GM23338 (cell line): Measurements from ENCODE around the gene CTCFL.

Source experiments
- CREB1 ChIP-seq: fragments of 250-450 bp; sonication (Bioruptor Pico); IDR thresholded peaks from 2 replicates; pipeline ENCODE4 v1.5.0; 2020; ENCODE audit warnings: low read depth, mild to moderate bottlenecking, moderate library complexity
- EZH2 ChIP-seq: fragments of 200-600 bp; sonication (generic); IDR thresholded peaks from one replicate; pipeline ENCODE4 v1.8.0; 2017; ENCODE audit warnings: antibody characterized with exemption, mild to moderate bottlenecking, low read depth; ENCODE audit not compliant: unreplicated experiment
- EZH2phosphoT487 ChIP-seq: fragments of 200-600 bp; sonication (generic); IDR thresholded peaks from one replicate; pipeline ENCODE4 v1.8.1; 2018; ENCODE audit warnings: antibody characterized with exemption; ENCODE audit not compliant: unreplicated experiment
- JUNB ChIP-seq: IDR thresholded peaks from one replicate; pipeline ENCODE4 v1.6.1; 2016; ENCODE audit warnings: antibody characterized with exemption; ENCODE audit not compliant: unreplicated experiment
- NANOG ChIP-seq: IDR thresholded peaks from 2 replicates; pipeline ENCODE4 v1.6.1; 2016; ENCODE audit warnings: antibody characterized with exemption, borderline replicate concordance
- POLR2AphosphoS5 ChIP-seq: IDR thresholded peaks from 2 replicates; pipeline ENCODE4 v1.6.1; 2016; ENCODE audit warnings: antibody characterized with exemption, low read depth
- STAT1 ChIP-seq: IDR thresholded peaks from one replicate; pipeline ENCODE4 v1.6.1; 2016; ENCODE audit warnings: antibody characterized with exemption; ENCODE audit not compliant: unreplicated experiment
- ZNF114 ChIP-seq: fragments of 250-450 bp; sonication (Bioruptor Pico); IDR thresholded peaks from 2 replicates; pipeline ENCODE4 v1.5.0; 2020; ENCODE audit warnings: mild to moderate bottlenecking, moderate library complexity
- ZNF331 ChIP-seq: fragments of 250-450 bp; sonication (Bioruptor Pico); IDR thresholded peaks from 2 replicates; pipeline ENCODE4 v1.5.0; 2020; ENCODE audit warnings: low read depth, mild to moderate bottlenecking, moderate library complexity
- TF ChIP-seq, protein P1 (sequence below), 2 experiments: fragments of 200-600 bp in 1 of 2; sonication (generic) in 1 of 2; conservative IDR thresholded peaks; 2 replicates each; pipeline versions ENCODE4 v1.5.1 to v1.6.1; 2016 to 2017; ENCODE audit warnings: antibody characterized with exemption in 2 of 2, low read depth in 2 of 2, mild to moderate bottlenecking in 2 of 2, moderate library complexity in 1 of 2
- TF ChIP-seq, protein P2 (sequence below): IDR thresholded peaks from one replicate; pipeline ENCODE4 v1.6.1; 2018; ENCODE audit warnings: antibody characterized with exemption; ENCODE audit not compliant: unreplicated experiment
- TF ChIP-seq, protein P3 (sequence below): fragments of 250-450 bp; sonication (Bioruptor Pico); IDR thresholded peaks from 2 replicates; pipeline ENCODE4 v1.5.0; 2020; ENCODE audit warnings: mild to moderate bottlenecking, moderate library complexity

DNA sequence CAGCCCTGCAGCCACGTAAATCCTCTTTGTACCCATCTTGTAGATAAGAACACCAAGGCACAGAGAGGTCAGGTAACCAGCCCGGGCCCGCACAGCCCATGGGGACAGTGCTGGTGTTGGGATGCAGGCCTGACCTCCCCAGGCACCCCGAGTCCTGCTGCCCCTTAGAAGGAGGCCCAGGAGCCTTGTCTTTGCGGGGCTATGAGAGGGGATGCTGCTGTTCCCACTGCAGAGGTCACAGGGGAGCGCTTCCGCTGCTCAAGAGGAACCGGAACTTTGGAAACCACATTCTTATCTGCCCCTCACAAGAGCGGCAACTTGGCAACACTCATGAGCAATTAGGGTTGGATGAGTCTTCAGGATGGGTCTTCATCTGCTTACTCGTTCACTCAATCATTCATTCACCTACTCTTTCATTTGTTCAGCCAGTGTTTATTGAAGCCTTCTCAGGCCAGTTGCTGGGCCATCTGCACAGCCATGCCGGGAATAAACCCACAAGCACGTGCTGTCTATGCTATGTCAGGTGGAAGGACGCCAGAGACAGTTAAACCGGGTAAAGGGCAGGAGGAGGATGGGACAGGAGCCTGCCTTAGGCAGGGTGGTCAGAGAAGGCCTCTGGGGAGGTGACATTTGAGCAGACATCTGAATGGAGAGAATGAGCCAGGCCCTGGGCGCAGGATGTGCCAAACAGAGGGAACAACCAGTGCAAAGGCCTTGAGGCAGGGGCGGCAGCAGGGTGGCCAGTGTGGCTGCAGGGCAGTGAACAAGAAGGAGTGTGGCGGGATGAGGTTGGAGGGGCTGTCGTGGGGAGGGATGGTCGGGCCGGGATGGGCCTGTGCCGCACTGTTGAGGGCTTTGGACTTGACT, 72.9 kb downstream of the CTCFL start:
- TF ChIP-seq CREB1 (CRISPR knock-in tag) = no peak
- TF ChIP-seq, protein P1, sequence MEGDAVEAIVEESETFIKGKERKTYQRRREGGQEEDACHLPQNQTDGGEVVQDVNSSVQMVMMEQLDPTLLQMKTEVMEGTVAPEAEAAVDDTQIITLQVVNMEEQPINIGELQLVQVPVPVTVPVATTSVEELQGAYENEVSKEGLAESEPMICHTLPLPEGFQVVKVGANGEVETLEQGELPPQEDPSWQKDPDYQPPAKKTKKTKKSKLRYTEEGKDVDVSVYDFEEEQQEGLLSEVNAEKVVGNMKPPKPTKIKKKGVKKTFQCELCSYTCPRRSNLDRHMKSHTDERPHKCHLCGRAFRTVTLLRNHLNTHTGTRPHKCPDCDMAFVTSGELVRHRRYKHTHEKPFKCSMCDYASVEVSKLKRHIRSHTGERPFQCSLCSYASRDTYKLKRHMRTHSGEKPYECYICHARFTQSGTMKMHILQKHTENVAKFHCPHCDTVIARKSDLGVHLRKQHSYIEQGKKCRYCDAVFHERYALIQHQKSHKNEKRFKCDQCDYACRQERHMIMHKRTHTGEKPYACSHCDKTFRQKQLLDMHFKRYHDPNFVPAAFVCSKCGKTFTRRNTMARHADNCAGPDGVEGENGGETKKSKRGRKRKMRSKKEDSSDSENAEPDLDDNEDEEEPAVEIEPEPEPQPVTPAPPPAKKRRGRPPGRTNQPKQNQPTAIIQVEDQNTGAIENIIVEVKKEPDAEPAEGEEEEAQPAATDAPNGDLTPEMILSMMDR (conservative IDR thresholded peaks at IDR 0.05; ENCODE audit: low read depth in 2 of 2) = no peak
- TF ChIP-seq EZH2 = no peak
- TF ChIP-seq, protein P2, sequence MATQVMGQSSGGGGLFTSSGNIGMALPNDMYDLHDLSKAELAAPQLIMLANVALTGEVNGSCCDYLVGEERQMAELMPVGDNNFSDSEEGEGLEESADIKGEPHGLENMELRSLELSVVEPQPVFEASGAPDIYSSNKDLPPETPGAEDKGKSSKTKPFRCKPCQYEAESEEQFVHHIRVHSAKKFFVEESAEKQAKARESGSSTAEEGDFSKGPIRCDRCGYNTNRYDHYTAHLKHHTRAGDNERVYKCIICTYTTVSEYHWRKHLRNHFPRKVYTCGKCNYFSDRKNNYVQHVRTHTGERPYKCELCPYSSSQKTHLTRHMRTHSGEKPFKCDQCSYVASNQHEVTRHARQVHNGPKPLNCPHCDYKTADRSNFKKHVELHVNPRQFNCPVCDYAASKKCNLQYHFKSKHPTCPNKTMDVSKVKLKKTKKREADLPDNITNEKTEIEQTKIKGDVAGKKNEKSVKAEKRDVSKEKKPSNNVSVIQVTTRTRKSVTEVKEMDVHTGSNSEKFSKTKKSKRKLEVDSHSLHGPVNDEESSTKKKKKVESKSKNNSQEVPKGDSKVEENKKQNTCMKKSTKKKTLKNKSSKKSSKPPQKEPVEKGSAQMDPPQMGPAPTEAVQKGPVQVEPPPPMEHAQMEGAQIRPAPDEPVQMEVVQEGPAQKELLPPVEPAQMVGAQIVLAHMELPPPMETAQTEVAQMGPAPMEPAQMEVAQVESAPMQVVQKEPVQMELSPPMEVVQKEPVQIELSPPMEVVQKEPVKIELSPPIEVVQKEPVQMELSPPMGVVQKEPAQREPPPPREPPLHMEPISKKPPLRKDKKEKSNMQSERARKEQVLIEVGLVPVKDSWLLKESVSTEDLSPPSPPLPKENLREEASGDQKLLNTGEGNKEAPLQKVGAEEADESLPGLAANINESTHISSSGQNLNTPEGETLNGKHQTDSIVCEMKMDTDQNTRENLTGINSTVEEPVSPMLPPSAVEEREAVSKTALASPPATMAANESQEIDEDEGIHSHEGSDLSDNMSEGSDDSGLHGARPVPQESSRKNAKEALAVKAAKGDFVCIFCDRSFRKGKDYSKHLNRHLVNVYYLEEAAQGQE = no peak
- no peak for TF ChIP-seq JUNB
- no peak for TF ChIP-seq POLR2AphosphoS5
- TF ChIP-seq NANOG = no peak
- TF ChIP-seq ZNF331 (CRISPR knock-in tag) = no peak
- no peak for TF ChIP-seq EZH2phosphoT487
- no peak for TF ChIP-seq ZNF114 (CRISPR knock-in tag)
- TF ChIP-seq, protein P3, sequence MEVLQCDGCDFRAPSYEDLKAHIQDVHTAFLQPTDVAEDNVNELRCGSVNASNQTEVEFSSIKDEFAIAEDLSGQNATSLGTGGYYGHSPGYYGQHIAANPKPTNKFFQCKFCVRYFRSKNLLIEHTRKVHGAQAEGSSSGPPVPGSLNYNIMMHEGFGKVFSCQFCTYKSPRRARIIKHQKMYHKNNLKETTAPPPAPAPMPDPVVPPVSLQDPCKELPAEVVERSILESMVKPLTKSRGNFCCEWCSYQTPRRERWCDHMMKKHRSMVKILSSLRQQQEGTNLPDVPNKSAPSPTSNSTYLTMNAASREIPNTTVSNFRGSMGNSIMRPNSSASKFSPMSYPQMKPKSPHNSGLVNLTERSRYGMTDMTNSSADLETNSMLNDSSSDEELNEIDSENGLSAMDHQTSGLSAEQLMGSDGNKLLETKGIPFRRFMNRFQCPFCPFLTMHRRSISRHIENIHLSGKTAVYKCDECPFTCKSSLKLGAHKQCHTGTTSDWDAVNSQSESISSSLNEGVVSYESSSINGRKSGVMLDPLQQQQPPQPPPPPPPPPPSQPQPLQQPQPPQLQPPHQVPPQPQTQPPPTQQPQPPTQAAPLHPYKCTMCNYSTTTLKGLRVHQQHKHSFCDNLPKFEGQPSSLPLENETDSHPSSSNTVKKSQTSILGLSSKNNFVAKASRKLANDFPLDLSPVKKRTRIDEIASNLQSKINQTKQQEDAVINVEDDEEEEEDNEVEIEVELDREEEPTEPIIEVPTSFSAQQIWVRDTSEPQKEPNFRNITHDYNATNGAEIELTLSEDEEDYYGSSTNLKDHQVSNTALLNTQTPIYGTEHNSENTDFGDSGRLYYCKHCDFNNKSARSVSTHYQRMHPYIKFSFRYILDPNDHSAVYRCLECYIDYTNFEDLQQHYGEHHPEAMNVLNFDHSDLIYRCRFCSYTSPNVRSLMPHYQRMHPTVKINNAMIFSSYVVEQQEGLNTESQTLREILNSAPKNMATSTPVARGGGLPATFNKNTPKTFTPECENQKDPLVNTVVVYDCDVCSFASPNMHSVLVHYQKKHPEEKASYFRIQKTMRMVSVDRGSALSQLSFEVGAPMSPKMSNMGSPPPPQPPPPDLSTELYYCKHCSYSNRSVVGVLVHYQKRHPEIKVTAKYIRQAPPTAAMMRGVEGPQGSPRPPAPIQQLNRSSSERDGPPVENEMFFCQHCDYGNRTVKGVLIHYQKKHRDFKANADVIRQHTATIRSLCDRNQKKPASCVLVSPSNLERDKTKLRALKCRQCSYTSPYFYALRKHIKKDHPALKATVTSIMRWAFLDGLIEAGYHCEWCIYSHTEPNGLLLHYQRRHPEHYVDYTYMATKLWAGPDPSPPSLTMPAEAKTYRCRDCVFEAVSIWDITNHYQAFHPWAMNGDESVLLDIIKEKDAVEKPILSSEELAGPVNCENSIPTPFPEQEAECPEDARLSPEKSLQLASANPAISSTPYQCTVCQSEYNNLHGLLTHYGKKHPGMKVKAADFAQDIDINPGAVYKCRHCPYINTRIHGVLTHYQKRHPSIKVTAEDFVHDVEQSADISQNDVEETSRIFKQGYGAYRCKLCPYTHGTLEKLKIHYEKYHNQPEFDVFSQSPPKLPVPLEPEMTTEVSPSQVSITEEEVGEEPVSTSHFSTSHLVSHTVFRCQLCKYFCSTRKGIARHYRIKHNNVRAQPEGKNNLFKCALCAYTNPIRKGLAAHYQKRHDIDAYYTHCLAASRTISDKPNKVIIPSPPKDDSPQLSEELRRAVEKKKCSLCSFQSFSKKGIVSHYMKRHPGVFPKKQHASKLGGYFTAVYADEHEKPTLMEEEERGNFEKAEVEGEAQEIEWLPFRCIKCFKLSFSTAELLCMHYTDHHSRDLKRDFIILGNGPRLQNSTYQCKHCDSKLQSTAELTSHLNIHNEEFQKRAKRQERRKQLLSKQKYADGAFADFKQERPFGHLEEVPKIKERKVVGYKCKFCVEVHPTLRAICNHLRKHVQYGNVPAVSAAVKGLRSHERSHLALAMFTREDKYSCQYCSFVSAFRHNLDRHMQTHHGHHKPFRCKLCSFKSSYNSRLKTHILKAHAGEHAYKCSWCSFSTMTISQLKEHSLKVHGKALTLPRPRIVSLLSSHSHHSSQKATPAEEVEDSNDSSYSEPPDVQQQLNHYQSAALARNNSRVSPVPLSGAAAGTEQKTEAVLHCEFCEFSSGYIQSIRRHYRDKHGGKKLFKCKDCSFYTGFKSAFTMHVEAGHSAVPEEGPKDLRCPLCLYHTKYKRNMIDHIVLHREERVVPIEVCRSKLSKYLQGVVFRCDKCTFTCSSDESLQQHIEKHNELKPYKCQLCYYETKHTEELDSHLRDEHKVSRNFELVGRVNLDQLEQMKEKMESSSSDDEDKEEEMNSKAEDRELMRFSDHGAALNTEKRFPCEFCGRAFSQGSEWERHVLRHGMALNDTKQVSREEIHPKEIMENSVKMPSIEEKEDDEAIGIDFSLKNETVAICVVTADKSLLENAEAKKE (CRISPR knock-in tag) = no peak
- TF ChIP-seq STAT1 = no peak
